ENCODE measurements around the gene GAS7.
"Not testable (repeated sequence)": the region's sequence is repeated elsewhere in the genome, so short reads cannot be mapped to it uniquely, and the experiment has no call there.

The GAS7 gene

GRCh38 chr17:10010752-10011151 is 187.7 kb downstream of the GAS7 start:
- no peak for DNase-seq

- no peak for DNase-seq
These were observed 194.7 kb downstream of the GAS7 start for GRCh38 chr17:10003705-10004104.

- DNase-seq: not testable (repeated sequence)
These were observed 195.6 kb downstream of the GAS7 start for GRCh38 chr17:10002567-10003360.

- no peak for DNase-seq
These were observed 197.0 kb downstream of the GAS7 start for GRCh38 chr17:10001306-10001873.

- no peak for DNase-seq
These were observed 198.3 kb downstream of the GAS7 start for GRCh38 chr17:9999919-10000695.

- DNase-seq: no peak
These were observed 200.3 kb downstream of the GAS7 start for GRCh38 chr17:9998060-9998459.

GRCh38 chr17:9994761-9995160 is 203.6 kb downstream of the GAS7 start:
- no peak for DNase-seq

GRCh38 chr17:9991796-9992195 is 206.6 kb downstream of the GAS7 start:
- DNase-seq: no peak

GRCh38 chr17:9991351-9991750 is 207.1 kb downstream of the GAS7 start:
- no peak for DNase-seq

GRCh38 chr17:9987779-9988585 is 210.4 kb downstream of the GAS7 start:
- no peak for DNase-seq

- DNase-seq: no peak
These were observed 211.5 kb downstream of the GAS7 start for GRCh38 chr17:9986754-9987382.

GRCh38 chr17:9985646-9986045 is 212.8 kb downstream of the GAS7 start:
- DNase-seq: no peak

- DNase-seq: no peak
These were observed 213.6 kb downstream of the GAS7 start for GRCh38 chr17:9984768-9985167.

- DNase-seq: no peak
These were observed 216.2 kb downstream of the GAS7 start for GRCh38 chr17:9982159-9982558.

- DNase-seq: no peak
These were observed 217.0 kb downstream of the GAS7 start for GRCh38 chr17:9981344-9981915.

GRCh38 chr17:9979463-9979995 is 218.9 kb downstream of the GAS7 start:
- DNase-seq: no peak

- DNase-seq: no peak
These were observed 221.2 kb downstream of the GAS7 start for GRCh38 chr17:9977180-9977575.

GRCh38 chr17:9976283-9977179 is 221.9 kb downstream of the GAS7 start:
- no peak for DNase-seq

- DNase-seq: no peak
These were observed 223.7 kb downstream of the GAS7 start for GRCh38 chr17:9974448-9975381.

All from amniotic stem cell (primary cell).